HG03469 (cell line): ENCODE data around the gene FCRL6.

Experiments used
- ATAC-seq: cut with Tn5 transposase; IDR thresholded peaks from one replicate; pipeline ENCODE4 v1.9.1; 2021; ENCODE audit warnings: mild to moderate bottlenecking, moderate library complexity, moderate number of reproducible peaks; ENCODE audit not compliant: unreplicated experiment

FCRL6 gene

GRCh38 chr1:159832309-159832708, 30.1 kb downstream of the FCRL6 start:
- no peak for ATAC-seq

- no peak for ATAC-seq
Measured at GRCh38 chr1:159835356-159835755, 33.2 kb downstream of the FCRL6 start.

GRCh38 chr1:159835862-159836525, 33.8 kb downstream of the FCRL6 start:
- ATAC-seq = no peak

GRCh38 chr1:159838715-159839114, 36.6 kb downstream of the FCRL6 start:
- ATAC-seq = peak; percentile 57

GRCh38 chr1:159839116-159839849, 37.1 kb downstream of the FCRL6 start:
- ATAC-seq = no peak

- no peak for ATAC-seq
Measured at GRCh38 chr1:159841749-159842148, 39.6 kb downstream of the FCRL6 start.

- no peak for ATAC-seq
Measured at GRCh38 chr1:159843459-159843858, 41.3 kb downstream of the FCRL6 start.

GRCh38 chr1:159845751-159846629, 43.8 kb downstream of the FCRL6 start:
- no peak for ATAC-seq

GRCh38 chr1:159847231-159847630, 45.1 kb downstream of the FCRL6 start:
- ATAC-seq = no peak

GRCh38 chr1:159848326-159848725, 46.2 kb downstream of the FCRL6 start:
- no peak for ATAC-seq

- no peak for ATAC-seq
Measured at GRCh38 chr1:159849626-159850366, 47.6 kb downstream of the FCRL6 start.

GRCh38 chr1:159851407-159851806, 49.2 kb downstream of the FCRL6 start:
- ATAC-seq = no peak

GRCh38 chr1:159853417-159854115, 51.4 kb downstream of the FCRL6 start:
- no peak for ATAC-seq

- ATAC-seq = no peak
Measured at GRCh38 chr1:159854116-159854692, 52.0 kb downstream of the FCRL6 start.

GRCh38 chr1:159854693-159855192, 52.6 kb downstream of the FCRL6 start:
- peak; percentile 60 for ATAC-seq

GRCh38 chr1:159855709-159856108, 53.5 kb downstream of the FCRL6 start:
- ATAC-seq = no peak

GRCh38 chr1:159856576-159856975, 54.4 kb downstream of the FCRL6 start:
- ATAC-seq = no peak

GRCh38 chr1:159857889-159858288, 55.7 kb downstream of the FCRL6 start:
- no peak for ATAC-seq

GRCh38 chr1:159859767-159860322, 57.7 kb downstream of the FCRL6 start:
- no peak for ATAC-seq
